ENCODE measurements around the gene FAM9A.

- TF ChIP-seq, protein P1, sequence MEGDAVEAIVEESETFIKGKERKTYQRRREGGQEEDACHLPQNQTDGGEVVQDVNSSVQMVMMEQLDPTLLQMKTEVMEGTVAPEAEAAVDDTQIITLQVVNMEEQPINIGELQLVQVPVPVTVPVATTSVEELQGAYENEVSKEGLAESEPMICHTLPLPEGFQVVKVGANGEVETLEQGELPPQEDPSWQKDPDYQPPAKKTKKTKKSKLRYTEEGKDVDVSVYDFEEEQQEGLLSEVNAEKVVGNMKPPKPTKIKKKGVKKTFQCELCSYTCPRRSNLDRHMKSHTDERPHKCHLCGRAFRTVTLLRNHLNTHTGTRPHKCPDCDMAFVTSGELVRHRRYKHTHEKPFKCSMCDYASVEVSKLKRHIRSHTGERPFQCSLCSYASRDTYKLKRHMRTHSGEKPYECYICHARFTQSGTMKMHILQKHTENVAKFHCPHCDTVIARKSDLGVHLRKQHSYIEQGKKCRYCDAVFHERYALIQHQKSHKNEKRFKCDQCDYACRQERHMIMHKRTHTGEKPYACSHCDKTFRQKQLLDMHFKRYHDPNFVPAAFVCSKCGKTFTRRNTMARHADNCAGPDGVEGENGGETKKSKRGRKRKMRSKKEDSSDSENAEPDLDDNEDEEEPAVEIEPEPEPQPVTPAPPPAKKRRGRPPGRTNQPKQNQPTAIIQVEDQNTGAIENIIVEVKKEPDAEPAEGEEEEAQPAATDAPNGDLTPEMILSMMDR (conservative IDR thresholded peaks at IDR 0.05; ENCODE audit: low read depth, low read length) = no peak
- TF ChIP-seq POLR2A (IDR thresholded peaks at IDR 0.05; ENCODE audit: low read depth, low read length) (no peak), MXI1 (IDR thresholded peaks at IDR 0.05; ENCODE audit: borderline replicate concordance, low read depth, low read length) (no peak), BHLHE40 (IDR thresholded peaks at IDR 0.05; ENCODE audit: low read depth, low read length) (no peak)
These were observed 10.4 kb upstream of the FAM9A start for GRCh38 chrX:8811611-8812010.
